Adrenal gland (tissue), 5 donors: ENCODE measurements around the gene ATP23.

Experiments used
- POLR2A ChIP-seq, 2 donors: fragments of 450-650 bp; IDR thresholded peaks; one replicate each; pipeline ENCODE4 v1.6.1; 2017; ENCODE audit warnings: antibody characterized with exemption in 2 of 2, mild to moderate bottlenecking in 2 of 2, moderate library complexity in 1 of 2
- TF ChIP-seq, protein P1 (sequence below), 6 experiments: fragments of 450-650 bp in 4 of 6; fragments of 200-600 bp in 2 of 6; sonication (generic) in 1 of 6; IDR thresholded peaks; 1 replicate in 5 of 6; 2 replicates in 1 of 6; pipeline versions ENCODE4 v1.5.1 to v1.8.0; 2016 to 2021; ENCODE audit warnings: antibody characterized with exemption in 6 of 6, mild to moderate bottlenecking in 2 of 6, moderate library complexity in 1 of 6
- donor health status: DM: no; HTN: no; CAD: no.

DNA sequence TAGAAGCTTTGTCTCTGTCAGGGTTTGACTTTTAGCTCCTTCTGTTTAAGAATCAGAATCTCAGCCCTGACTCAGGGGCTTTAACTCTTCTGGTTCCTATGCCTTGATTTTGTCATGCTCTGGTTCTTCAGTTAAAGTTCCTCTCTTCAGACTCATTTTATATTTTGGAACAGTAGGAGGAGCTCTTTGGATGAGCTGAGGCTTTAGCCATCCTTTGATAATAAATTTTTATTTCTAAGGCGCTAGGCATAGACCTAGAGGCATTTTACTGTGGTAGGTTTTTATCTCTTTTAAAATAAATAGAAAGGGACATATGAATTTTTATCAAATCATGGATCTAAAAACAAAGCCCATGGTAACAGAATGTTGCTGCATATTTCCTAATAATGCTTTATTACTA is 51.7 kb downstream of the ATP23 start:
- TF ChIP-seq, protein P1, sequence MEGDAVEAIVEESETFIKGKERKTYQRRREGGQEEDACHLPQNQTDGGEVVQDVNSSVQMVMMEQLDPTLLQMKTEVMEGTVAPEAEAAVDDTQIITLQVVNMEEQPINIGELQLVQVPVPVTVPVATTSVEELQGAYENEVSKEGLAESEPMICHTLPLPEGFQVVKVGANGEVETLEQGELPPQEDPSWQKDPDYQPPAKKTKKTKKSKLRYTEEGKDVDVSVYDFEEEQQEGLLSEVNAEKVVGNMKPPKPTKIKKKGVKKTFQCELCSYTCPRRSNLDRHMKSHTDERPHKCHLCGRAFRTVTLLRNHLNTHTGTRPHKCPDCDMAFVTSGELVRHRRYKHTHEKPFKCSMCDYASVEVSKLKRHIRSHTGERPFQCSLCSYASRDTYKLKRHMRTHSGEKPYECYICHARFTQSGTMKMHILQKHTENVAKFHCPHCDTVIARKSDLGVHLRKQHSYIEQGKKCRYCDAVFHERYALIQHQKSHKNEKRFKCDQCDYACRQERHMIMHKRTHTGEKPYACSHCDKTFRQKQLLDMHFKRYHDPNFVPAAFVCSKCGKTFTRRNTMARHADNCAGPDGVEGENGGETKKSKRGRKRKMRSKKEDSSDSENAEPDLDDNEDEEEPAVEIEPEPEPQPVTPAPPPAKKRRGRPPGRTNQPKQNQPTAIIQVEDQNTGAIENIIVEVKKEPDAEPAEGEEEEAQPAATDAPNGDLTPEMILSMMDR (IDR thresholded peaks at IDR 0.05): no peak
- TF ChIP-seq POLR2A (IDR thresholded peaks at IDR 0.05): no peak
